ENCODE measurements around the gene MRTFA. TPM values are rescaled to one million over a fixed set of nuclear protein-coding genes. Genes with fewer than 3 reads are reported as not detected.

Gene MRTFA
- total RNA-seq, 1 experiment from 2014 or later: 28.0 TPM

DNA sequence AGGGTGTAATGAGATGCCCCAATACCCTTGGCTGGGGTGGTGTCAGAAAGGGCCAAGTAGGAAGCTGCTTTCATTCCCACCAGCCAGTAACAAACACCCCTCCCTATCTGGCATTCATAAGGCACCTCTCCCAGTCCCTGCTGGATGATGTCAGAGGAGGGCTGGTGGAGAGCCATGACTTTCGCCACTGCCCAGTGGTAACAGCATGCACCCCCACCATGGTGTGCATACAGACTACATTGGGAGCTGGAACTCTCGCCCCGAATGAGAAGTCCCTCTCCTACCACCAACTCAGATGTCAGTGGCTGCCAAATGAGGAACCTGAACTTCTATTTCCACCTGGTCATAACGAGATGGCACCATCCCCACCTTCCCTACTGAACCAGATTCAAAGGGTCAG lies 192.8 kb downstream of the MRTFA start:
- no peaks in the 10 kb centered on the region for H3K4me1 ChIP-seq (ENCODE audit: control insufficient read depth in 1 of 2, insufficient read depth in 2 of 2, low read length in 2 of 2)
- TF ChIP-seq, protein P1, sequence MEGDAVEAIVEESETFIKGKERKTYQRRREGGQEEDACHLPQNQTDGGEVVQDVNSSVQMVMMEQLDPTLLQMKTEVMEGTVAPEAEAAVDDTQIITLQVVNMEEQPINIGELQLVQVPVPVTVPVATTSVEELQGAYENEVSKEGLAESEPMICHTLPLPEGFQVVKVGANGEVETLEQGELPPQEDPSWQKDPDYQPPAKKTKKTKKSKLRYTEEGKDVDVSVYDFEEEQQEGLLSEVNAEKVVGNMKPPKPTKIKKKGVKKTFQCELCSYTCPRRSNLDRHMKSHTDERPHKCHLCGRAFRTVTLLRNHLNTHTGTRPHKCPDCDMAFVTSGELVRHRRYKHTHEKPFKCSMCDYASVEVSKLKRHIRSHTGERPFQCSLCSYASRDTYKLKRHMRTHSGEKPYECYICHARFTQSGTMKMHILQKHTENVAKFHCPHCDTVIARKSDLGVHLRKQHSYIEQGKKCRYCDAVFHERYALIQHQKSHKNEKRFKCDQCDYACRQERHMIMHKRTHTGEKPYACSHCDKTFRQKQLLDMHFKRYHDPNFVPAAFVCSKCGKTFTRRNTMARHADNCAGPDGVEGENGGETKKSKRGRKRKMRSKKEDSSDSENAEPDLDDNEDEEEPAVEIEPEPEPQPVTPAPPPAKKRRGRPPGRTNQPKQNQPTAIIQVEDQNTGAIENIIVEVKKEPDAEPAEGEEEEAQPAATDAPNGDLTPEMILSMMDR (IDR thresholded peaks at IDR 0.05 in 2 of 3, conservative IDR thresholded peaks at IDR 0.05 in 1 of 3; ENCODE audit: borderline replicate concordance in 1 of 3, insufficient read depth in 1 of 3, low read depth in 2 of 3, low read length in 2 of 3): no peak
- TF ChIP-seq EGR1 (IDR thresholded peaks at IDR 0.05; ENCODE audit: low read depth) (no peak), EZH2phosphoT487 (IDR thresholded peaks at IDR 0.05; ENCODE audit: borderline replicate concordance) (no peak), YY1 (IDR thresholded peaks at IDR 0.05; ENCODE audit: extremely low read depth, insufficient replicate concordance, low read depth, low read length) (no peak), POLR2AphosphoS5 (IDR thresholded peaks at IDR 0.05; ENCODE audit: low read depth, low read length) (no peak), SIN3A (IDR thresholded peaks at IDR 0.05; ENCODE audit: low read depth) (no peak), JUND (IDR thresholded peaks at IDR 0.05) (no peak), EZH2 (IDR thresholded peaks at IDR 0.05) (no peak), CEBPB (IDR thresholded peaks at IDR 0.05; ENCODE audit: low read depth) (no peak), SRF (IDR thresholded peaks at IDR 0.05; ENCODE audit: low read depth) (no peak), POLR2A (IDR thresholded peaks at IDR 0.05; ENCODE audit: borderline replicate concordance, extremely low read depth, insufficient read depth, insufficient read length) (no peak), ZFX (IDR thresholded peaks at IDR 0.05) (no peak), CBX3 (IDR thresholded peaks at IDR 0.05; ENCODE audit: low read depth) (no peak), RAD21 (IDR thresholded peaks at IDR 0.05; ENCODE audit: low read depth) (no peak), SP1 (IDR thresholded peaks at IDR 0.05; ENCODE audit: low read depth) (no peak)
- H3K9me3 ChIP-seq (ENCODE audit: control insufficient read depth in 1 of 2, insufficient read depth in 1 of 2, low read depth in 1 of 2, low read length in 2 of 2): no peaks in the 10 kb centered on the region
- DNase-seq (ENCODE audit: low read depth, low spot score) (no peak), ATAC-seq (no peak)
- no peak overlapping the region for H3K4me2 ChIP-seq (ENCODE audit: low read length)
- RAD21 ChIA-PET (ENCODE audit: low non-redundant PET in 1 of 2, low total read pairs in 2 of 2, uncharacterized antibody in 2 of 2, unreplicated experiment in 2 of 2): no interaction called here
- no peaks in the 10 kb centered on the region for H4K20me1 ChIP-seq (ENCODE audit: insufficient read depth)
- intact Hi-C loops (cut with micrococcal nuclease): no loop called here
- no peaks in the 10 kb centered on the region for H3K27me3 ChIP-seq (ENCODE audit: insufficient read depth, low read length)
- POLR2A ChIA-PET: no interaction called here
- no peak overlapping the region for H3K27ac ChIP-seq (ENCODE audit: low read depth, low read length)
- H3K4me3 ChIP-seq (replicated peaks in 1 of 2; ENCODE audit: low read depth in 1 of 2, low read length in 2 of 2): no peak overlapping the region
- H2AFZ ChIP-seq (ENCODE audit: low read depth, low read length, poor library complexity, severe bottlenecking): no peak overlapping the region
- no peak overlapping the region for H3K9ac ChIP-seq (ENCODE audit: low read length)
- no peaks in the 10 kb centered on the region for H3K79me2 ChIP-seq (ENCODE audit: insufficient read depth, low read length)
- no peaks in the 10 kb centered on the region for H3K36me3 ChIP-seq (ENCODE audit: control insufficient read depth in 1 of 2, insufficient read depth in 2 of 2, low read length in 2 of 2)
- CTCF ChIA-PET: no interaction called here
- H3K9me2 ChIP-seq (ENCODE audit: insufficient read depth): no peaks in the 10 kb centered on the region
- no TSS peak for BruUV-seq (replicated peaks)
